ENCODE data around the gene SERTAD2.
A peak's percentile ranks its signal among the peaks of the same experiment; 100 is the strongest.

SERTAD2 gene

DNA sequence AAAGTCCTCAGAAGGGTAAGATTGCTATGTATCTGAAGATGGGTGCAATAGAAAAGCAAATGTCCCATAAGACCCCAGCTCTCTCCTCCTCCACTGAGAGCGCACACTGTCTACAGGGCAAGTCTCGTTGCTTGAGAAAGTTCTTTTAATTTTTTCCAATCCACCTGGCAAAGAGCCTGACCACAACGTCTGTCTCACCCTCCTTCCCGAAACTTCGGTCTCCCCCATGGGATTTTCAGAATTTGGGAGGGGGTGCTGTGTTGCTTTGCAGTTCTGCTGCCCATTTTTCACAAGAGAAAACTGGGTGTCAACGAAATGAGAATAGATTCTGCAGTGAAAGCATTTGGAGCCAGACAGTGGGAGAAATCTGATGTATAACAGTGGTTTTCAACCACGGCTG, 40.4 kb downstream of the SERTAD2 start:
- Mint-ChIP-seq H3K27me3 (ENCODE audit: low read depth, poor library complexity) (peaks cover 30% of the 10 kb centered on the region), H3K27ac (no peak overlapping the region), H3K9me3 (no peaks in the 10 kb centered on the region), H3K36me3 (ENCODE audit: low read depth) (no peaks in the 10 kb centered on the region), H3K4me3 (no peak overlapping the region), H3K4me1 (peaks cover 26% of the 10 kb centered on the region)
- no peak for DNase-seq
- TF ChIP-seq, protein P1, sequence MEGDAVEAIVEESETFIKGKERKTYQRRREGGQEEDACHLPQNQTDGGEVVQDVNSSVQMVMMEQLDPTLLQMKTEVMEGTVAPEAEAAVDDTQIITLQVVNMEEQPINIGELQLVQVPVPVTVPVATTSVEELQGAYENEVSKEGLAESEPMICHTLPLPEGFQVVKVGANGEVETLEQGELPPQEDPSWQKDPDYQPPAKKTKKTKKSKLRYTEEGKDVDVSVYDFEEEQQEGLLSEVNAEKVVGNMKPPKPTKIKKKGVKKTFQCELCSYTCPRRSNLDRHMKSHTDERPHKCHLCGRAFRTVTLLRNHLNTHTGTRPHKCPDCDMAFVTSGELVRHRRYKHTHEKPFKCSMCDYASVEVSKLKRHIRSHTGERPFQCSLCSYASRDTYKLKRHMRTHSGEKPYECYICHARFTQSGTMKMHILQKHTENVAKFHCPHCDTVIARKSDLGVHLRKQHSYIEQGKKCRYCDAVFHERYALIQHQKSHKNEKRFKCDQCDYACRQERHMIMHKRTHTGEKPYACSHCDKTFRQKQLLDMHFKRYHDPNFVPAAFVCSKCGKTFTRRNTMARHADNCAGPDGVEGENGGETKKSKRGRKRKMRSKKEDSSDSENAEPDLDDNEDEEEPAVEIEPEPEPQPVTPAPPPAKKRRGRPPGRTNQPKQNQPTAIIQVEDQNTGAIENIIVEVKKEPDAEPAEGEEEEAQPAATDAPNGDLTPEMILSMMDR (IDR thresholded peaks at IDR 0.05) = no peak

DNA sequence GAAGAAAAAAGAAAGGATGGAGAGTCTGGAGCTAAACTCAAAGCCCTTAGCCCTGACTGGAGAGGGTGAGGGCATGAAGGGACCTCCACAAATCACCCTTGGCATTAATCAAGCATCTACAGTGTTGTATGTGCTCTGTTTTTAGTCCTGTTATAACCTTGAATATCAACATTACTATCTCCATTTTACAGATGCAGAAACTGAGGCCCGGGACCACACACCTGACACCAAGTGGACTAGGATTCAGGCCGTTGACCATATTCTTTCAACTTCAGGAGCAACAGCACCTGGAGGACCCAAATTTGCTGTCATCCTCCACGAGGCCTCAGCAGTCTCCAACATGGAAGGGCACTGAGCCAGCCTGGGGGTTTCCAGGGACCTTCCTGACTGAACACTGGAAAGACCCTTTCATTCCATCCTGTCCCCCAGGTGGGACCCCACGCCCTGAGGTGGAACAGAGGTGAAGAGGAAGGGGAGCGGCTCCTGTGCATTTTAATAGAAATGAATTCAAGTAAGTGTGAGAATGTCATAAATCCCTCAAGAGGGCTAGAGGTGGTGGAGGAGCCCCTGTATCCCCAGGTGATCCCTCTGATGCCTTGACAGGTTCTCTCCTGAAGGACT, 41.0 kb downstream of the SERTAD2 start:
- Mint-ChIP-seq H3K27ac (no peak overlapping the region), H3K4me1 (peaks cover 20% of the 10 kb centered on the region), H3K27me3 (ENCODE audit: low read depth, poor library complexity) (peaks cover 30% of the 10 kb centered on the region), H3K9me3 (no peaks in the 10 kb centered on the region), H3K4me3 (no peak overlapping the region), H3K36me3 (ENCODE audit: low read depth) (no peaks in the 10 kb centered on the region)
- no peak for DNase-seq
- TF ChIP-seq, protein P1 (IDR thresholded peaks at IDR 0.05) = no peak

DNA sequence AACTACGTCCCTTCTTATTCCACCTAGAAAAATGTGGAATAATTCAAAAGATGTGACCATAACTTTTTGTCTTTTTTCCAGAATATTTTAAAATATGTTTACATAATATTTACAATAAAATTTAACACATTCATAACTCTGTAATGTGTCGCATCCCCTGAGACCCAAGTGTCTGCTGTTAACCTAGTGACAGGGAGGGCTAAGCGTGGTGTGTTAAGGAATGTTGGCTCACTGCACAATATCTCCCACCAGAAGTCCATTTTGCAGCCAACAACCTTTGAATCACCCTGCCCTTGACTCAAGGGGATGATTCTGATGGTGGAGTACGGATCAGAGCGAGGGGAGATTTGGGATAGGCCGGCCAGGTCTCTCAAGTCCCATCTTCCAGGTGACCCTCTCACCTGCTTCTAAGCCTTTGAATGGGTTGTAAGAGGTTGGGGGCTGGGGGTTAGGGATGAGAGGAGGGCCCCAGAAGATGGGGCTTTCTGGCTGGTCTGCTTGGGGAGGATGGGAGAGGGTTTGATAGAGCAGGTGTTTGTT, 43.3 kb downstream of the SERTAD2 start:
- peaks cover 13% of the 10 kb centered on the region for H3K4me1 Mint-ChIP-seq
- H3K27me3 Mint-ChIP-seq (ENCODE audit: low read depth, poor library complexity) = peaks cover 30% of the 10 kb centered on the region
- H3K4me3 Mint-ChIP-seq = no peak overlapping the region
- TF ChIP-seq, protein P1 (IDR thresholded peaks at IDR 0.05) = no peak
- no peaks in the 10 kb centered on the region for H3K36me3 Mint-ChIP-seq (ENCODE audit: low read depth)
- H3K27ac Mint-ChIP-seq = no peak overlapping the region
- no peaks in the 10 kb centered on the region for H3K9me3 Mint-ChIP-seq
- no peak for DNase-seq

DNA sequence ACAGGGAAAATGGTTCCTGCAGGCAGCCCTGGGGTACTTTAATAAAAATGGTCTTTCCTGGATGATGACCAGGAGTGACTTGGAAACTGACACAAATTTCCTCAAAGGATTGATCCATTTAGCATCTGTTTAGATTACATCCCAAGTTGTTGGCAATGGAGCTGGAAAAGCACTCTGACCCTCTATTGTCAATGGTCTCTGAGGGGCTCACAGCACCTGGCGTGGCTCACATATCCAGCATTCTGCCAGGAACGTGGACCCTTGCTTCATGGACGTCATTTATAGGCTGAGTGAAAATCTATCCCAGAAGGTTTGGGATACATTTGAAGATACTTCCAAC, 43.8 kb downstream of the SERTAD2 start:
- TF ChIP-seq, protein P1 (IDR thresholded peaks at IDR 0.05) = no peak
- no peaks in the 10 kb centered on the region for H3K36me3 Mint-ChIP-seq (ENCODE audit: low read depth)
- no peak for DNase-seq
- H3K27ac Mint-ChIP-seq = no peak overlapping the region
- peaks cover 30% of the 10 kb centered on the region for H3K27me3 Mint-ChIP-seq (ENCODE audit: low read depth, poor library complexity)
- H3K9me3 Mint-ChIP-seq = peaks cover under 1% of the 10 kb centered on the region
- H3K4me3 Mint-ChIP-seq = peak overlapping the region; percentile 68
- H3K4me1 Mint-ChIP-seq = peaks cover 13% of the 10 kb centered on the region

DNA sequence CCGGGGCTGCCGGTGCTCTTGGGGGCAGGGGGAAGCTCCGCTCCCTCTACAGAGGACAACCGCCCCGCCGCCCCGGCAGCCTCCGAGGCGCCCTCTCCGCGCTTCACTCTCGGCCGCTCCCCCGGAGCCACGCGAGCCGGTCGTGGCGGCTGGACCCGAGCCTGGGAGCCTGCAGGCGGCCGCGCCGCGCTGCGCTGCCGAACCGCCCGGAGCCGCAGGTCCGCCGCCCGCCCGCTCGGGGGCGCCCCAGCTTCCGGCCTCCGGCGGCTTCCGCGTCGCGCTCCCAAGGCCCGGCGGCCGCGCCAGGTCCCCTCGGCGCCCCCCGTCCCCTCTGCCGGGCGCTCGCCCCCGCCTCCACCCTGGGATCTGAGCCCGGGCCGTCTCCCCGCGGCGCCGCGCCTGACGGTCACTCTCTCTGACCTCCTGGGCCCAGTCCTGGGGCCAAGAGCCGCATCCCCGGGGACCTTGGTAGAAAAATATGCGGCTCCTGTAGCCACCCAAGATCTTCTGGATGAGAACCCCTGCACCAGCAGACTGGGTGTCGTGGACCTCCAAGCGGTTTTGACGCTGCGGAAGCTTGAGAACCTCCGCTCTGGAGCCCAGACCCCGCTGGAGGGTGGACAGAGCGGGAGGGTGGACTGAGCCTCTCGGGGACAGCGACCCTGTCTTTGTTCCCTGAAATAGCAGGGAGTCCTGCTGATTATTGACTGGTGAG, 44.3 kb downstream of the SERTAD2 start:
- Mint-ChIP-seq H3K27me3 (ENCODE audit: low read depth, poor library complexity) (peaks cover 30% of the 10 kb centered on the region), H3K4me3 (peak overlapping the region; percentile 68), H3K9me3 (peaks cover 6% of the 10 kb centered on the region), H3K36me3 (ENCODE audit: low read depth) (peaks cover 4% of the 10 kb centered on the region), H3K27ac (no peak overlapping the region), H3K4me1 (peaks cover 13% of the 10 kb centered on the region)
- TF ChIP-seq, protein P1 (IDR thresholded peaks at IDR 0.05) = no peak
- DNase-seq = peak; percentile 74
